Mucosa of rectum (tissue), 2 donors: ENCODE data around the gene ASB9.

Experiments used
- H3K27ac ChIP-seq, 2 donors: one replicate each; pipeline ENCODE4 v1.7.0; 2013; ENCODE audit warnings: inconsistent platforms in 2 of 2, low read depth in 2 of 2, low read length in 2 of 2
- H3K27me3 ChIP-seq, 2 donors: one replicate each; pipeline ENCODE4 v1.7.0; 2013; ENCODE audit warnings: low read length in 2 of 2; ENCODE audit not compliant: control insufficient read depth in 2 of 2, insufficient read depth in 2 of 2
- H3K36me3 ChIP-seq, 2 donors: one replicate each; pipeline ENCODE4 v1.7.0; 2013; ENCODE audit warnings: low read length in 2 of 2; ENCODE audit not compliant: control insufficient read depth in 2 of 2, insufficient read depth in 2 of 2
- H3K4me1 ChIP-seq, 2 donors: one replicate each; pipeline ENCODE4 v1.7.0; 2013; ENCODE audit warnings: low read length in 2 of 2, mild to moderate bottlenecking in 1 of 2; ENCODE audit not compliant: control insufficient read depth in 2 of 2, insufficient read depth in 2 of 2
- H3K4me3 ChIP-seq, 2 donors: one replicate each; pipeline ENCODE4 v1.7.0; 2013; ENCODE audit warnings: low read length in 2 of 2
- H3K9ac ChIP-seq, 2 donors: one replicate each; pipeline ENCODE4 v1.7.0; 2013; ENCODE audit warnings: low read length in 2 of 2, low read depth in 1 of 2, mild to moderate bottlenecking in 1 of 2
- H3K9me3 ChIP-seq, 2 donors: one replicate each; pipeline ENCODE4 v1.7.0; 2013; ENCODE audit warnings: low read length in 2 of 2; ENCODE audit not compliant: control insufficient read depth in 2 of 2
- donor health status: healthy.
- donor health status: Normal muscosa, but diverticular disease.

The ASB9 gene

GRCh38 chrX:15215366-15215765 lies 54.5 kb downstream of the ASB9 start:
- H3K27ac ChIP-seq, result no peak overlapping the region
- H3K9me3 ChIP-seq, result no peaks in the 10 kb centered on the region
- no peaks in the 10 kb centered on the region for H3K27me3 ChIP-seq
- no peaks in the 10 kb centered on the region for H3K36me3 ChIP-seq
- H3K9ac ChIP-seq, result no peak overlapping the region
- no peaks in the 10 kb centered on the region for H3K4me1 ChIP-seq
- no peak overlapping the region for H3K4me3 ChIP-seq

GRCh38 chrX:15214588-15214987 lies 55.3 kb downstream of the ASB9 start:
- no peak overlapping the region for H3K27ac ChIP-seq
- no peaks in the 10 kb centered on the region for H3K4me1 ChIP-seq
- no peaks in the 10 kb centered on the region for H3K27me3 ChIP-seq
- H3K4me3 ChIP-seq, result no peak overlapping the region
- H3K36me3 ChIP-seq, result no peaks in the 10 kb centered on the region
- H3K9me3 ChIP-seq, result no peaks in the 10 kb centered on the region
- H3K9ac ChIP-seq, result no peak overlapping the region

- no peaks in the 10 kb centered on the region for H3K9me3 ChIP-seq
- H3K27me3 ChIP-seq, result peaks cover 0 to 4% of the 10 kb centered on the region in 2 donors
- H3K36me3 ChIP-seq, result no peaks in the 10 kb centered on the region
- no peak overlapping the region for H3K4me3 ChIP-seq
- no peaks in the 10 kb centered on the region for H3K4me1 ChIP-seq
- H3K27ac ChIP-seq, result no peak overlapping the region
- H3K9ac ChIP-seq, result no peak overlapping the region
Observed at GRCh38 chrX:15209096-15209495, 60.8 kb downstream of the ASB9 start.

- Histone ChIP-seq H3K4me3 (no peak overlapping the region), H3K9ac (no peak overlapping the region), H3K9me3 (no peaks in the 10 kb centered on the region), H3K36me3 (no peaks in the 10 kb centered on the region), H3K4me1 (no peaks in the 10 kb centered on the region), H3K27me3 (peaks cover 0 to 4% of the 10 kb centered on the region in 2 donors), H3K27ac (no peak overlapping the region)
Observed at GRCh38 chrX:15207994-15208393, 61.9 kb downstream of the ASB9 start.

- H3K36me3 ChIP-seq, result no peaks in the 10 kb centered on the region
- H3K4me1 ChIP-seq, result no peaks in the 10 kb centered on the region
- no peaks in the 10 kb centered on the region for H3K9me3 ChIP-seq
- H3K4me3 ChIP-seq, result no peak overlapping the region
- H3K9ac ChIP-seq, result no peak overlapping the region
- no peak overlapping the region for H3K27ac ChIP-seq
- peaks cover 0 to 4% of the 10 kb centered on the region in 2 donors for H3K27me3 ChIP-seq
Observed at GRCh38 chrX:15207384-15207783, 62.5 kb downstream of the ASB9 start.

GRCh38 chrX:15206306-15206705 lies 63.6 kb downstream of the ASB9 start:
- Histone ChIP-seq H3K36me3 (no peaks in the 10 kb centered on the region), H3K9me3 (no peaks in the 10 kb centered on the region), H3K9ac (no peak overlapping the region), H3K27ac (no peak overlapping the region), H3K27me3 (peaks cover 0 to 9% of the 10 kb centered on the region in 2 donors), H3K4me3 (no peak overlapping the region), H3K4me1 (no peaks in the 10 kb centered on the region)

GRCh38 chrX:15204130-15204751 lies 65.6 kb downstream of the ASB9 start:
- H3K36me3 ChIP-seq, result no peaks in the 10 kb centered on the region
- H3K27me3 ChIP-seq, result peaks cover 0 to 9% of the 10 kb centered on the region in 2 donors
- no peaks in the 10 kb centered on the region for H3K4me1 ChIP-seq
- no peaks in the 10 kb centered on the region for H3K9me3 ChIP-seq
- H3K9ac ChIP-seq, result no peak overlapping the region
- H3K27ac ChIP-seq, result no peak overlapping the region
- no peak overlapping the region for H3K4me3 ChIP-seq

GRCh38 chrX:15203694-15204093 lies 66.2 kb downstream of the ASB9 start:
- Histone ChIP-seq H3K9ac (no peak overlapping the region), H3K36me3 (no peaks in the 10 kb centered on the region), H3K27me3 (peaks cover 0 to 9% of the 10 kb centered on the region in 2 donors), H3K27ac (no peak overlapping the region), H3K4me1 (no peaks in the 10 kb centered on the region), H3K9me3 (no peaks in the 10 kb centered on the region), H3K4me3 (no peak overlapping the region)

GRCh38 chrX:15202454-15203177 lies 67.3 kb downstream of the ASB9 start:
- Histone ChIP-seq H3K27ac (no peak overlapping the region), H3K36me3 (no peaks in the 10 kb centered on the region), H3K4me3 (no peak overlapping the region), H3K9ac (no peak overlapping the region), H3K9me3 (no peaks in the 10 kb centered on the region), H3K27me3 (peaks cover 0 to 9% of the 10 kb centered on the region in 2 donors), H3K4me1 (no peaks in the 10 kb centered on the region)

GRCh38 chrX:15200871-15201270 lies 69.0 kb downstream of the ASB9 start:
- no peaks in the 10 kb centered on the region for H3K9me3 ChIP-seq
- no peak overlapping the region for H3K27ac ChIP-seq
- H3K27me3 ChIP-seq, result peaks cover 0 to 9% of the 10 kb centered on the region in 2 donors
- no peaks in the 10 kb centered on the region for H3K4me1 ChIP-seq
- H3K36me3 ChIP-seq, result no peaks in the 10 kb centered on the region
- H3K9ac ChIP-seq, result no peak overlapping the region
- H3K4me3 ChIP-seq, result no peak overlapping the region
